ACC112 (cell line): ENCODE measurements around the gene CARD6.
"Not testable (repeated sequence)": the region's sequence is repeated elsewhere in the genome, so short reads cannot be mapped to it uniquely, and the experiment has no call there.

Source experiments
- H2AFZ ChIP-seq: fragments of 200-600 bp; sonication (generic); one replicate; pipeline ENCODE4 v1.6.0; 2017; ENCODE audit warnings: antibody characterized with exemption, low read length; ENCODE audit not compliant: unreplicated experiment
- H3K27ac ChIP-seq: fragments of 200-600 bp; sonication (generic); 2 replicates; pipeline ENCODE4 v1.5.1; 2014; ENCODE audit warnings: low read depth, mild to moderate bottlenecking, antibody characterized with exemption, low read length, moderate library complexity
- H3K27me3 ChIP-seq: fragments of 200-600 bp; sonication (generic); 2 replicates; pipeline ENCODE4 v1.6.1; 2014; ENCODE audit warnings: mild to moderate bottlenecking, antibody characterized with exemption, low read length, moderate library complexity, mixed read lengths; ENCODE audit not compliant: insufficient read depth
- H3K36me3 ChIP-seq: fragments of 200-600 bp; sonication (generic); 2 replicates; pipeline ENCODE4 v1.6.1; 2016; ENCODE audit warnings: mild to moderate bottlenecking, antibody characterized with exemption, low read length, moderate library complexity, mixed read lengths; ENCODE audit not compliant: insufficient read depth
- H3K4me1 ChIP-seq: fragments of 200-600 bp; sonication (generic); one replicate; pipeline ENCODE4 v1.6.1; 2016; ENCODE audit warnings: low read length, mixed read lengths; ENCODE audit not compliant: insufficient read depth, unreplicated experiment, control insufficient read depth
- H3K4me3 ChIP-seq: fragments of 200-600 bp; sonication (generic); 2 replicates; pipeline ENCODE4 v1.5.1; 2014; ENCODE audit warnings: mild to moderate bottlenecking, low read depth, low read length
- H3K79me2 ChIP-seq: fragments of 200-600 bp; sonication (generic); one replicate; pipeline ENCODE4 v1.6.0; 2016; ENCODE audit warnings: low read length; ENCODE audit not compliant: control insufficient read depth, unreplicated experiment, insufficient read depth

The CARD6 gene

DNA sequence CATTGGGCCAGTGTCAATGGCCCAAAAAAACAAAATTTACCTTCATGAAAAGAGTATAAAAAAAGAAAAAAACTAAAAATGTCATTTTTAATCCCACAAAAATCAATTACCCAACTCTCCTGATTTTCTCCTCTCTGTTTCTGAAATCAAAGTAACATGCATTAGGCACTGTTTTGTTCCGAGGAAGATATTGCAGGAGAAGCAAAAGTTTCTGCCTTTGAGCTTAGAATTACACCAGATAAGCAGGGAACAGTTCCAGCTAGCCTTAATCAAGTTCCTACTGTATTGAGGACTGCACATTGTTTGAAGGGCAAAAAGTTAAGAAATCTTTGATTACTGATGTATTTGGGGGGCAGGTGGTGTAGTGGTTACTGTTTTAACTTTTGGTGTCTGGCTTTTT, 41.9 kb upstream of the CARD6 start:
- peaks cover 32% of the 10 kb centered on the region for H3K79me2 ChIP-seq
- H3K36me3 ChIP-seq: no peaks in the 10 kb centered on the region; the same call in 1 of the 2 replicates
- no peaks in the 10 kb centered on the region for H3K27me3 ChIP-seq
- H3K4me3 ChIP-seq: peak overlapping the region; percentile 90
- no peak overlapping the region for H2AFZ ChIP-seq
- H3K4me1 ChIP-seq: peaks cover 7% of the 10 kb centered on the region
- H3K27ac ChIP-seq: peak overlapping the region; percentile 84

DNA sequence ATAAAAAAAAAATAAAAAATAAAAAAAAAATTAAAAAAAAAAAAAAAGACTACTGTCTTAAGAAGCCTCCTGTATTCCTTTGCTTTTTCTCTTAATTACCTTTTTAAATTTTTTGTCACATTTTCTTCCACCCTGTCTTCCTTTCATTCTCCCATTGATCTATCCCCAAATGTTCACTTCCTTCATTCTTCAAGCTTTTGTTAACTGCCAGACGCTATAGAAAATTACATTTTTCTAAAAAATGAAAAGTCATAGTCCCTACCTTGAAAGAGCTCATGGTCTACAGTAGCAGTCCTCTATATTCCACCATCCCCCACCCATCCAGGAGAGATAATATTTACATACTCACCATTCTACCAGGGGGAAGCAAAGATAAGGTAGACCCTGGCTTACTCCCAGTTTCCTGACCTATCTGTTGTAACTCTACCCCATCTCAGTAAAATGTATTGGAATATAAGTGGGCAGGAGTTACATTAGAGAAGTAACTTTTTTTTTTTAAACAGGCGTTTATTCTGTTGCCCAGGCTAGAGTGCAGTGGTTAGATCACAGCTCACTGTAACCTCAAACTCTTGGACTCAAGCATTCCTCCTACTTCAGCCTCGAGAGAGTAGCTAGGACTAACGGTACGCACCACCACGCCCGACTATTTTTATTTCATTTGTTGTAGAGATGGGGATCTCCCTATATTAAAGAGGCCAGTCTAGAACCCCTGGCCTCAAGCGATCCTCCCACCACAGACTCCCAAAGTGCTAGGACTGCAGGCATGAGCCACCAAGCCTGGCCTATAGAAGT, 39.2 kb upstream of the CARD6 start:
- H3K79me2 ChIP-seq: peaks cover 5% of the 10 kb centered on the region
- no peak overlapping the region for H2AFZ ChIP-seq
- H3K4me1 ChIP-seq: peaks cover 3% of the 10 kb centered on the region
- H3K36me3 ChIP-seq: no peaks in the 10 kb centered on the region
- H3K27me3 ChIP-seq: no peaks in the 10 kb centered on the region
- no peak overlapping the region for H3K4me3 ChIP-seq
- no peak overlapping the region for H3K27ac ChIP-seq

DNA sequence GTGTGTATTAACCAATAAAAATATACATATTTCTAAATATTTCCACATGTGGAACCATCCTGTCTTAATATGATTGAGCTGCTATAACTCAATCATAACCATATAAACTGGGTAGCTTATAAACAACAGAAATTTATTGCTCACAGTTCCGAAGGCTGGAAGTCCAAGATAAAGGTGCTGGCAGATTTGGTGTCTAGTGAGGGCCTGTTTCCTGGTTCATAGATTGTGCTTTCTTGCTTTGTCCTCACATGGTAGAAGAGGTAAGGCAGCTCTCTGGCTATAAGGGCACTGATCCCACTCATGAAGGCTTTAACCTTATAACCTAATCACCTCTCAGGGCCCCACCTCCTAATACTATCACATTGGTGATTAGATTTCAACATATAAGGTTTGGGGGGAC, 29.0 kb upstream of the CARD6 start:
- H3K79me2 ChIP-seq: no peaks in the 10 kb centered on the region
- H3K27me3 ChIP-seq: no peaks in the 10 kb centered on the region
- H3K4me1 ChIP-seq: peaks cover 10% of the 10 kb centered on the region
- no peak overlapping the region for H2AFZ ChIP-seq
- H3K4me3 ChIP-seq: no peak overlapping the region
- no peak overlapping the region for H3K27ac ChIP-seq
- H3K36me3 ChIP-seq: no peaks in the 10 kb centered on the region

DNA sequence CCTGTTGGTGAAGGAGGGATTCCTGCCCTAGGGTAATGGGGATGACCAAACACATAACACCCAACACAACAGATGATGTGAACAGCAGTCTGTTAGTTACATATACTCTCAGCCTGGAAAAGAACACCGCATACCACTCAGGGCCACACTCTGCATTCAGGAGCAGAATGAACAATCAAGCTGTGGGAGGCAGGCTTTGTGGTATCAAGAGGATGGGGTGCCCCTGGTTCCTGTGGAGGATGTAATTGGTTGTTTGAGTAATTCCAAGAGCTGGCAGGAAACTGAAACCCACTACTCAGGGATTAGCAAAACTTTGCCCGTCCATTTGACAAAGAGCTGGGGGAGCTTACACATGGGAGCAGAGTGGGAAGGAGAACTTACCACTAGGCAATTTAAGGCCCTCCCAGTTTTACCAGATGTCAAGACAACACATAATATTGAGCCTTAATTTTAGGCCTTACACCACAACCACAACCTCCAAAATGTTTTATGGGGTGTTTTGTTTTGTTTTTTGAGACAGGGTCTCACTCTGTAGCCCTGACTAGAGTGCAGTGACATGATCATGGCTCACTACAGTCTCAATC, 27.4 kb upstream of the CARD6 start:
- H3K4me1 ChIP-seq: peaks cover 1% of the 10 kb centered on the region
- H3K27me3 ChIP-seq: no peaks in the 10 kb centered on the region
- H2AFZ ChIP-seq: no peak overlapping the region
- H3K27ac ChIP-seq: no peak overlapping the region
- H3K79me2 ChIP-seq: no peaks in the 10 kb centered on the region
- no peak overlapping the region for H3K4me3 ChIP-seq
- H3K36me3 ChIP-seq: no peaks in the 10 kb centered on the region

DNA sequence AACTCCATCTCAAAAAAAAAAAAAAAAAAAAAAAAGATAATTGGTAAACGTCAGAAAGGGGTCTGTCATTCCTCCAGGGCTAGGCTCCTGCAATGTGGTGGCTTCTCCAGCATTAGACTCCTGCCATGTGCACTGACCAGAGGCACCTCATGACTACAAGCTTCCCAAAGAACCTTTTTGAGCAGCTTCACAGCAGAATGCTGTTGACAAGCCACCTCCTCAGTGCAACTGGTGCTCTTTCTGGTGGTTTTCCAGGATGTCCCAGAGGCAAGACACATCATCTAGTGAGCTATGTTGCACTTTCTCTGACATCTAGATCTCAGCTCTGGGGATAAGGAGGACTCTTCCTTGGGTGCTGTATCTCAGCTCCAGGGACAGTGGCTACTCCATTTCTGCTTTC, 17.7 kb upstream of the CARD6 start:
- no peaks in the 10 kb centered on the region for H3K79me2 ChIP-seq
- H3K36me3 ChIP-seq: peaks cover 16% of the 10 kb centered on the region
- H3K4me1 ChIP-seq: no peaks in the 10 kb centered on the region
- no peak overlapping the region for H3K4me3 ChIP-seq
- no peak overlapping the region for H3K27ac ChIP-seq
- no peak overlapping the region for H2AFZ ChIP-seq
- no peaks in the 10 kb centered on the region for H3K27me3 ChIP-seq

DNA sequence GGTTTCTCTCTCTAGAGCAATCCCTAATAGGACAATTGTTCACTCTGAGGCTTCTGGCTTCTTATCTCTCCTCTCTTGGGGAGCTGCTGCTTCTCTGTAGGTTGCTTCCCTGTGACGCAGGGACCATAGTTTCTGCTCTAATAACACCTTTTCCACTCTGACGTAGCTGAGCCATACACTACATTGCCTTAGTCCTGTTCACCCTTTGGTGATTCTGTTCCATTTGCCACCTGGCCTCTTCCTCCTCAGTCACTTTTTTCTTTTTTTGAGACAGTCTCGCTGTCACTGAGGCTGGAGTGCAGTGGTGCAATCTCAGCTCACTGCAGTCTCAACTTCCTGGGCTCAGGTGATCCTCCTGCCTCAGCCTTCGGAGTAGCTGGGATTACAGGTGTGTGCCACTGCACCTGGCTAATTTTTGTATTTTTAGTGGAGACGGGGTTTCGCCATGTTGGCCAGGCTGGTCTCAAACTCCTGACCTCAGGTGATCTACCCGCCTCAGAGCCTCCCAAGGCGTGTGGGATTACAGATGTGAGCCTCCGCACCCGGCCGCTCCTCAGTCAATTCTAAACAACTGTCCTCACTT, 15.6 kb upstream of the CARD6 start:
- H3K4me1 ChIP-seq, H2AFZ ChIP-seq, H3K79me2 ChIP-seq, H3K27me3 ChIP-seq, H3K4me3 ChIP-seq, H3K27ac ChIP-seq: not testable (repeated sequence)
- peaks cover 34% of the 10 kb centered on the region for H3K36me3 ChIP-seq

DNA sequence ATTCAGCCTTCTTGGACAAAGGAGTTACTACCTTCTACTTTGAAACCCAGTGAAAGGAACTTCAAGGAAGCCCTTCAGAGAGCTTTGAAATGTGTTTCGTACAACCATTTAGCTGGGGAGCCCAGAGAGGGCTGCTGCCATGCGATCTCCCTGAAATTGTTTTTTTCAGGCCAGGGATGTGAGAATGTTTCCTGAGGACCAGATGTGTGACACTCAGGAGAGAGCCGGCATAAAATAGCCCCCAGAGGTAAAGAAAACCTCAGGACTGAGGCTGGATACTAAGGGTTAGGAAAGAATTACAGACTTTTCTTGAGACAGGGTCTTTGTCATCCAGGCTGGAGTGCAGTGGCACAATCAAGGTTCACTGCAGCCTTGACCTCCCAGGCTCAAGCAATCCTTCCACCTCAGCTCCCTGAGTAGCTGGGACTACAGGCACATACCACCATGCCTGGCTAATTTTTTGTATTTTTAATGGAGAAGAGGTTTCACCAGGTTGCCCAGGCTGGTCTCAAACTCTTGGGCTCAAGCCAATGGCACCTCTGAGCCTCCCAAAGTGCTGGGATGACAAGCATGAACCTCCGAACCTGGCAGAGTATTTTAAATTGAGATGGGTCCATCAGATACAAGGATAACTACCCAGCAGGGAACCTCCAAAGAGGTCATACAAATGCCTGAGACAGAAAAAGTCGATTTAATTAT, 14.5 kb upstream of the CARD6 start:
- H3K4me1 ChIP-seq: peaks cover 8% of the 10 kb centered on the region
- H3K27me3 ChIP-seq: no peaks in the 10 kb centered on the region
- H2AFZ ChIP-seq: no peak overlapping the region
- no peak overlapping the region for H3K27ac ChIP-seq
- peaks cover 12% of the 10 kb centered on the region for H3K79me2 ChIP-seq
- peaks cover 45% of the 10 kb centered on the region for H3K36me3 ChIP-seq
- H3K4me3 ChIP-seq: no peak overlapping the region

DNA sequence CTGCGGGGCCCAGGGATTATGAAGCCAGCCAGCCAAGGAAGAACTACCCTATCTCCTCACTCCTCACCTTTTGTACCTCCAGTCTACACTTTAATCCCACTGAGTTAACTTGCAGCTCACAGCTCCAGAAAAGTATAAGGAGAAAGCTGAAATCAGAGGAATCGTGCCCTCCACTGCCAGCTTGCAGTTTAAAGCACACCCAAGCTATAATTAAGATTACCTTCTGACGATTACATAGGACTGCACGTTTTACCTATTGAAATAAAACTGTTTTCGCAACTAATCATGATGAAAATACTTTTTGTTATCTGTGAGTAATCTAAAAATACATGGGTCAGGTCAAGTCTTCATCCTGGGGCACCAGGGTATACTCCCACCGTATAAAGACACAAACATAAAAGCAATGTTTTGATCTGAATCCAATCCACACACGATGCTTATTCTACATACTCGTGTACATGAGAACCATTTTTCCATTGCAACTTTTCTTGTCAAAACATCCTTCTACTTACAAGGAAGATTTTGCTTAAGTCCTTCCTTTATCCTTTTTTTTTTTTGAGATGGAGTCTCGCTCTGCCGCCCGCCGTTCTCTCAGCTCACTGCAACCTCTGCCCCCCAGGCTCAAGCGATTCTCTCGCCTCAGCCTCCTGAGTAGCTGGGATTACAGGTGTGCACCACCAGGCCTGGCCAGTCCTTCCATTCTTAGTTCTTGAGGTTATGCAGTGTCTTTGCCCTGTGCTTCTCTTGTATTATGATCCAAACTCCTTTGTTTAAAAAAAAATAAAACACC, 13.8 kb upstream of the CARD6 start:
- H3K4me3 ChIP-seq: no peak overlapping the region
- H3K4me1 ChIP-seq: peaks cover 15% of the 10 kb centered on the region
- no peak overlapping the region for H2AFZ ChIP-seq
- H3K36me3 ChIP-seq: peaks cover 53% of the 10 kb centered on the region
- H3K79me2 ChIP-seq: peaks cover 19% of the 10 kb centered on the region
- H3K27ac ChIP-seq: no peak overlapping the region
- no peaks in the 10 kb centered on the region for H3K27me3 ChIP-seq

DNA sequence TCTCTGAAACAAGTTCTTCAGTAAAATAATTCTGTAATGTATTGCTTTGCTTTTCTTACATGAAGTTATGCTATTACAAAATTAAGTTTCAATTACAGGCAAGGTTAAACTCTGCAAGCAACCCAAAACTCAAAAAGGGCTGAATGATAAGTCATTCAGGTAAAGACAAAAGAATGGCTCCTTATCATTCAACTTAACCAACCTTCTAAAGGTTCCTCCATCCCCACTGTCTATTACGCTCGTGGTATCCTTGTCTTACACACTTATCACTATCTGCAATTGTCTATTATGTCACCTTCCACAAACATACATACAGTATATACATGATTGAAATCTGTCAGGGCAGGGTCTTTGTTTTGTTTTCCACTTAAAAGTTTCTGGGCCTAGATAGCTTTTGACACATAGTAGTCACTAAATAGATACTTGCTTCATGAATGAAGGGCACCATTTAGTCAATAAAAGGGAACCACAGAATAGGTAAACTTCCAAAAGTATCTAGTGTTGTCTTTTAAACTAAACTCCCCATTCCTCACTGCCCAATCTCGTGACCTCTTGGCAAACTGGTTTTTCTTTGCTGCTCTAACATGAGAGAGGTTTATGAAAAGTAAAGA, 13.0 kb upstream of the CARD6 start:
- H3K27me3 ChIP-seq: no peaks in the 10 kb centered on the region
- H2AFZ ChIP-seq: no peak overlapping the region
- no peak overlapping the region for H3K4me3 ChIP-seq
- peaks cover 60% of the 10 kb centered on the region for H3K36me3 ChIP-seq
- H3K27ac ChIP-seq: 0 out of 2 replicates have a peak overlapping the region, but pooled peaks have one; percentile 1
- peaks cover 22% of the 10 kb centered on the region for H3K4me1 ChIP-seq
- H3K79me2 ChIP-seq: peaks cover 26% of the 10 kb centered on the region
